GM23338 (cell line): ENCODE data around the gene PHAF1. TPM values are rescaled to one million over a fixed set of nuclear protein-coding genes. Genes with fewer than 3 reads are reported as not detected.

Experiments used
- EZH2 ChIP-seq: fragments of 200-600 bp; sonication (generic); IDR thresholded peaks from one replicate; pipeline ENCODE4 v1.8.0; 2017; ENCODE audit warnings: antibody characterized with exemption, mild to moderate bottlenecking, low read depth; ENCODE audit not compliant: unreplicated experiment
- EZH2phosphoT487 ChIP-seq: fragments of 200-600 bp; sonication (generic); IDR thresholded peaks from one replicate; pipeline ENCODE4 v1.8.1; 2018; ENCODE audit warnings: antibody characterized with exemption; ENCODE audit not compliant: unreplicated experiment
- REST ChIP-seq: IDR thresholded peaks from one replicate; pipeline ENCODE4 v1.6.1; 2018; ENCODE audit warnings: antibody characterized with exemption; ENCODE audit not compliant: unreplicated experiment
- STAT1 ChIP-seq: IDR thresholded peaks from one replicate; pipeline ENCODE4 v1.6.1; 2016; ENCODE audit warnings: antibody characterized with exemption; ENCODE audit not compliant: unreplicated experiment
- ZNF331 ChIP-seq: fragments of 250-450 bp; sonication (Bioruptor Pico); IDR thresholded peaks from 2 replicates; pipeline ENCODE4 v1.5.0; 2020; ENCODE audit warnings: low read depth, mild to moderate bottlenecking, moderate library complexity
- polyA plus RNA-seq: library from polyadenylated mRNA; unstranded; fragments of >200 nt; fragmentation: Nextera tagmentation; extraction: Ambion mirVana; gene quantifications from 2 replicates; pipeline ENCODE4 v1.2.1, GENCODE V29; 2016
- total RNA-seq: library from RNA; depleted of rRNA; stranded (reverse); fragments of >200 nt; shearing (Covaris generic); gene quantifications from 2 replicates; pipeline ENCODE4 v1.2.3, GENCODE V29; 2014
- TF ChIP-seq, protein P1 (sequence below): fragments of 250-450 bp; sonication (Bioruptor Pico); IDR thresholded peaks from 2 replicates; pipeline ENCODE4 v1.5.0; 2020; ENCODE audit warnings: mild to moderate bottlenecking, moderate library complexity

The PHAF1 gene
- total and polyA plus RNA-seq, 2 experiments from 2014 or later, result 14.7 to 35.9 TPM

DNA sequence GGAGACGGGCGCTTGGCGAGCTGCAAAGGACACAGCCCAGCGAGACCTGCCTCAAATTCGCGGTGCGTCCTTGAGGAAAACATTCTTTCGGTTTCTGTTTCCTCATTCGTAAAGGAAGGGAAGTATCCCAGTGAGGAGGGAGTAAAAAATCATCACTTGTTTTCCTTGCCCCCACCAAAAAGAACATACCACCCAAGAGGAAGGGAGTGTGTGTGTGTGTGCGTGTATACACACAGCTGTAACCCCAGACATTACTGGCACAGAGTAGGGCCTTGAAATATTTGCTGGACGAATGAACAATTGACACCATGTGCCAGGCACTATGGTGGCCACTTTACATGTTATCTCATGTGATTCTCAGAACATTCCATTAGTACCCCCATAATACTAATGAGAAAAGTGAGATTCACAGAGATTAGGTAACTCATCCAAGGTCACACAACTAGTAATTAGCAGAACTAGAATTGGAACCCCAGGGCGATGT is 76.0 kb downstream of the PHAF1 start (continued):
- TF ChIP-seq, protein P1, sequence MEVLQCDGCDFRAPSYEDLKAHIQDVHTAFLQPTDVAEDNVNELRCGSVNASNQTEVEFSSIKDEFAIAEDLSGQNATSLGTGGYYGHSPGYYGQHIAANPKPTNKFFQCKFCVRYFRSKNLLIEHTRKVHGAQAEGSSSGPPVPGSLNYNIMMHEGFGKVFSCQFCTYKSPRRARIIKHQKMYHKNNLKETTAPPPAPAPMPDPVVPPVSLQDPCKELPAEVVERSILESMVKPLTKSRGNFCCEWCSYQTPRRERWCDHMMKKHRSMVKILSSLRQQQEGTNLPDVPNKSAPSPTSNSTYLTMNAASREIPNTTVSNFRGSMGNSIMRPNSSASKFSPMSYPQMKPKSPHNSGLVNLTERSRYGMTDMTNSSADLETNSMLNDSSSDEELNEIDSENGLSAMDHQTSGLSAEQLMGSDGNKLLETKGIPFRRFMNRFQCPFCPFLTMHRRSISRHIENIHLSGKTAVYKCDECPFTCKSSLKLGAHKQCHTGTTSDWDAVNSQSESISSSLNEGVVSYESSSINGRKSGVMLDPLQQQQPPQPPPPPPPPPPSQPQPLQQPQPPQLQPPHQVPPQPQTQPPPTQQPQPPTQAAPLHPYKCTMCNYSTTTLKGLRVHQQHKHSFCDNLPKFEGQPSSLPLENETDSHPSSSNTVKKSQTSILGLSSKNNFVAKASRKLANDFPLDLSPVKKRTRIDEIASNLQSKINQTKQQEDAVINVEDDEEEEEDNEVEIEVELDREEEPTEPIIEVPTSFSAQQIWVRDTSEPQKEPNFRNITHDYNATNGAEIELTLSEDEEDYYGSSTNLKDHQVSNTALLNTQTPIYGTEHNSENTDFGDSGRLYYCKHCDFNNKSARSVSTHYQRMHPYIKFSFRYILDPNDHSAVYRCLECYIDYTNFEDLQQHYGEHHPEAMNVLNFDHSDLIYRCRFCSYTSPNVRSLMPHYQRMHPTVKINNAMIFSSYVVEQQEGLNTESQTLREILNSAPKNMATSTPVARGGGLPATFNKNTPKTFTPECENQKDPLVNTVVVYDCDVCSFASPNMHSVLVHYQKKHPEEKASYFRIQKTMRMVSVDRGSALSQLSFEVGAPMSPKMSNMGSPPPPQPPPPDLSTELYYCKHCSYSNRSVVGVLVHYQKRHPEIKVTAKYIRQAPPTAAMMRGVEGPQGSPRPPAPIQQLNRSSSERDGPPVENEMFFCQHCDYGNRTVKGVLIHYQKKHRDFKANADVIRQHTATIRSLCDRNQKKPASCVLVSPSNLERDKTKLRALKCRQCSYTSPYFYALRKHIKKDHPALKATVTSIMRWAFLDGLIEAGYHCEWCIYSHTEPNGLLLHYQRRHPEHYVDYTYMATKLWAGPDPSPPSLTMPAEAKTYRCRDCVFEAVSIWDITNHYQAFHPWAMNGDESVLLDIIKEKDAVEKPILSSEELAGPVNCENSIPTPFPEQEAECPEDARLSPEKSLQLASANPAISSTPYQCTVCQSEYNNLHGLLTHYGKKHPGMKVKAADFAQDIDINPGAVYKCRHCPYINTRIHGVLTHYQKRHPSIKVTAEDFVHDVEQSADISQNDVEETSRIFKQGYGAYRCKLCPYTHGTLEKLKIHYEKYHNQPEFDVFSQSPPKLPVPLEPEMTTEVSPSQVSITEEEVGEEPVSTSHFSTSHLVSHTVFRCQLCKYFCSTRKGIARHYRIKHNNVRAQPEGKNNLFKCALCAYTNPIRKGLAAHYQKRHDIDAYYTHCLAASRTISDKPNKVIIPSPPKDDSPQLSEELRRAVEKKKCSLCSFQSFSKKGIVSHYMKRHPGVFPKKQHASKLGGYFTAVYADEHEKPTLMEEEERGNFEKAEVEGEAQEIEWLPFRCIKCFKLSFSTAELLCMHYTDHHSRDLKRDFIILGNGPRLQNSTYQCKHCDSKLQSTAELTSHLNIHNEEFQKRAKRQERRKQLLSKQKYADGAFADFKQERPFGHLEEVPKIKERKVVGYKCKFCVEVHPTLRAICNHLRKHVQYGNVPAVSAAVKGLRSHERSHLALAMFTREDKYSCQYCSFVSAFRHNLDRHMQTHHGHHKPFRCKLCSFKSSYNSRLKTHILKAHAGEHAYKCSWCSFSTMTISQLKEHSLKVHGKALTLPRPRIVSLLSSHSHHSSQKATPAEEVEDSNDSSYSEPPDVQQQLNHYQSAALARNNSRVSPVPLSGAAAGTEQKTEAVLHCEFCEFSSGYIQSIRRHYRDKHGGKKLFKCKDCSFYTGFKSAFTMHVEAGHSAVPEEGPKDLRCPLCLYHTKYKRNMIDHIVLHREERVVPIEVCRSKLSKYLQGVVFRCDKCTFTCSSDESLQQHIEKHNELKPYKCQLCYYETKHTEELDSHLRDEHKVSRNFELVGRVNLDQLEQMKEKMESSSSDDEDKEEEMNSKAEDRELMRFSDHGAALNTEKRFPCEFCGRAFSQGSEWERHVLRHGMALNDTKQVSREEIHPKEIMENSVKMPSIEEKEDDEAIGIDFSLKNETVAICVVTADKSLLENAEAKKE, result no peak
- TF ChIP-seq REST (no peak), STAT1 (no peak), EZH2phosphoT487 (no peak), EZH2 (no peak), ZNF331 (no peak)
